ENCODE data around the gene CTNNBIP1. TPM values are rescaled to one million over a fixed set of nuclear protein-coding genes. Genes with fewer than 3 reads are reported as not detected.

CTNNBIP1 gene
- total and polyA plus RNA-seq, 9 of the 15 experiments (the other 6 are each of a cell fraction or from before 2014, with no cell fraction given): 0.65 to 29.2 (median 14.7) TPM

GRCh38 chr1:9881838-9882249 lies 28.2 kb downstream of the CTNNBIP1 start:
- DNase-seq (ENCODE audit: extremely low read depth in 1 of 4, low spot score in 3 of 4) (no peak), FAIRE-seq (no peak), ATAC-seq (no peak)
- no peaks in the 10 kb centered on the region for H3K9me3 ChIP-seq (replicated peaks; ENCODE audit: control insufficient read depth, insufficient read depth, low read depth, low read length)
- intact Hi-C loops (cut with micrococcal nuclease) (no loop called here), in situ Hi-C loops (cut with MboI) (no loop called here)
- no peak overlapping the region for H2AFZ ChIP-seq (ENCODE audit: low read depth, low read length)
- H3K9ac ChIP-seq (ENCODE audit: insufficient read depth in 1 of 2, low read depth in 2 of 2, low read length in 2 of 2): no peak overlapping the region
- H3K27me3 ChIP-seq (ENCODE audit: control insufficient read depth in 2 of 2, insufficient read depth in 2 of 2, low read length in 2 of 2): no peaks in the 10 kb centered on the region
- H3K36me3 ChIP-seq (ENCODE audit: control insufficient read depth, insufficient read depth, low read length): no peaks in the 10 kb centered on the region; the same call in 2 of the 3 replicates
- BruUV-seq (replicated peaks): no TSS peak
- H3K79me2 ChIP-seq (ENCODE audit: control insufficient read depth, insufficient read depth, low read length): no peaks in the 10 kb centered on the region
- WGBS (ENCODE audit: insufficient coverage, low coverage, missing lambda C conversion rate): 40% methylated on average over 2 of the region's 2 CpGs
- no peak overlapping the region for H3K27ac ChIP-seq (ENCODE audit: extremely low read depth, low read depth, low read length)
- H3K9me1 ChIP-seq (ENCODE audit: control insufficient read depth, insufficient read depth, low read length): no peaks in the 10 kb centered on the region
- H3K4me2 ChIP-seq (ENCODE audit: insufficient read depth, low read length): no peak overlapping the region
- ChIA-PET CTCF (ENCODE audit: low intra/inter-chr PET ratio) (interaction anchor here (0.6 kb wide), 1 partner anchor 332 kb away, joined by 3 read pairs; no protein-coding TSS in a partner anchor), POLR2A (interaction anchor here (0.6 to 0.9 kb wide), 3 partner anchors 9 to 116 kb away, joined by 3 to 4 read pairs (median 3); no protein-coding TSS in a partner anchor)
- no peak overlapping the region for H3K4me3 ChIP-seq
- peaks cover 0 to 27% of the 10 kb centered on the region in 2 experiments; a peak in 3 of 5 replicates for H3K4me1 ChIP-seq (replicated peaks in 1 of 2; ENCODE audit: control insufficient read depth in 2 of 2, insufficient read depth in 2 of 2, low read length in 2 of 2)
- H4K20me1 ChIP-seq (replicated peaks; ENCODE audit: control insufficient read depth, insufficient read depth, low read length): peaks cover 5% of the 10 kb centered on the region; the same call in 1 of the 2 replicates
- TF ChIP-seq NCOA1 (IDR thresholded peaks at IDR 0.05; ENCODE audit: low read depth) (no peak), FOXP1 (CRISPR knock-in tag; IDR thresholded peaks at IDR 0.05) (no peak), RFX7 (CRISPR knock-in tag; IDR thresholded peaks at IDR 0.05) (no peak), CEBPG (CRISPR knock-in tag; IDR thresholded peaks at IDR 0.05) (no peak), CEBPG (tag; conservative IDR thresholded peaks at IDR 0.05 in 1 of 2, IDR thresholded peaks at IDR 0.05 in 1 of 2) (no peak), ATF3 (IDR thresholded peaks at IDR 0.05) (no peak), ATF3 (CRISPR knock-in tag; conservative IDR thresholded peaks at IDR 0.05) (no peak), PHF8 (IDR thresholded peaks at IDR 0.05; ENCODE audit: borderline replicate concordance, low read length) (no peak), HBP1 (CRISPR knock-in tag; IDR thresholded peaks at IDR 0.05) (no peak), ATF1 (CRISPR knock-in tag; IDR thresholded peaks at IDR 0.05) (no peak), ATF1 (tag; IDR thresholded peaks at IDR 0.05) (no peak), HEY1 (CRISPR knock-in tag; IDR thresholded peaks at IDR 0.05; ENCODE audit: borderline replicate concordance) (no peak), HDAC8 (tag; IDR thresholded peaks at IDR 0.05) (no peak)
